HEK293 (cell line): Measurements from ENCODE around the gene LGALS7.

Experiments used
- ELK4 ChIP-seq: IDR thresholded peaks from 2 replicates; pipeline ENCODE4 v1.6.1; 2011; ENCODE audit warnings: mild to moderate bottlenecking, low read depth, low read length, borderline replicate concordance
- GLI4 ChIP-seq: fragments of 450-650 bp; formaldehyde crosslinking; IDR thresholded peaks from 2 replicates; pipeline ENCODE4 v1.5.1; 2016; ENCODE audit warnings: missing biosample characterization, missing genetic modification characterization
- KLF7 ChIP-seq: fragments of 450-650 bp; formaldehyde crosslinking; IDR thresholded peaks from 2 replicates; pipeline ENCODE4 v1.5.1; 2016; ENCODE audit warnings: missing biosample characterization, missing genetic modification characterization, borderline replicate concordance
- PRDM1 ChIP-seq: fragments of 450-650 bp; formaldehyde crosslinking; IDR thresholded peaks from 2 replicates; pipeline ENCODE4; 2016; ENCODE audit warnings: missing biosample characterization, missing genetic modification characterization
- ZNF23 ChIP-seq: fragments of 450-650 bp; formaldehyde crosslinking; IDR thresholded peaks from 2 replicates; pipeline ENCODE4 v1.5.1; 2016; ENCODE audit warnings: missing biosample characterization, missing genetic modification characterization, borderline replicate concordance
- ZNF302 ChIP-seq: fragments of 450-650 bp; formaldehyde crosslinking; IDR thresholded peaks from 2 replicates; pipeline ENCODE4 v1.5.1; 2016; ENCODE audit warnings: missing biosample characterization, missing genetic modification characterization, low read depth
- ZNF404 ChIP-seq: fragments of 450-650 bp; formaldehyde crosslinking; IDR thresholded peaks from 2 replicates; pipeline ENCODE4 v1.5.1; 2017; ENCODE audit warnings: missing biosample characterization, missing genetic modification characterization
- ZNF791 ChIP-seq: fragments of 450-650 bp; formaldehyde crosslinking; IDR thresholded peaks from 2 replicates; pipeline ENCODE4 v1.5.1; 2016; ENCODE audit warnings: missing biosample characterization, missing genetic modification characterization
- TF ChIP-seq, protein P1 (sequence below): fragments of 450-650 bp; formaldehyde crosslinking; IDR thresholded peaks from 2 replicates; pipeline ENCODE4 v1.5.1; 2016; ENCODE audit warnings: missing biosample characterization, missing genetic modification characterization
- TF ChIP-seq, protein P2 (sequence below): fragments of 450-650 bp; formaldehyde crosslinking; IDR thresholded peaks from 2 replicates; pipeline ENCODE4 v1.5.1; 2016; ENCODE audit warnings: missing biosample characterization, missing genetic modification characterization, borderline replicate concordance
- TF ChIP-seq, protein P3 (sequence below): fragments of 450-650 bp; formaldehyde crosslinking; IDR thresholded peaks from 2 replicates; pipeline ENCODE4 v1.5.1; 2016; ENCODE audit warnings: missing biosample characterization, missing genetic modification characterization
- TF ChIP-seq, protein P4 (sequence below): fragments of 450-650 bp; formaldehyde crosslinking; IDR thresholded peaks from 2 replicates; pipeline ENCODE4 v1.5.1; 2016; ENCODE audit warnings: missing biosample characterization, missing genetic modification characterization

- TF ChIP-seq, protein P1, sequence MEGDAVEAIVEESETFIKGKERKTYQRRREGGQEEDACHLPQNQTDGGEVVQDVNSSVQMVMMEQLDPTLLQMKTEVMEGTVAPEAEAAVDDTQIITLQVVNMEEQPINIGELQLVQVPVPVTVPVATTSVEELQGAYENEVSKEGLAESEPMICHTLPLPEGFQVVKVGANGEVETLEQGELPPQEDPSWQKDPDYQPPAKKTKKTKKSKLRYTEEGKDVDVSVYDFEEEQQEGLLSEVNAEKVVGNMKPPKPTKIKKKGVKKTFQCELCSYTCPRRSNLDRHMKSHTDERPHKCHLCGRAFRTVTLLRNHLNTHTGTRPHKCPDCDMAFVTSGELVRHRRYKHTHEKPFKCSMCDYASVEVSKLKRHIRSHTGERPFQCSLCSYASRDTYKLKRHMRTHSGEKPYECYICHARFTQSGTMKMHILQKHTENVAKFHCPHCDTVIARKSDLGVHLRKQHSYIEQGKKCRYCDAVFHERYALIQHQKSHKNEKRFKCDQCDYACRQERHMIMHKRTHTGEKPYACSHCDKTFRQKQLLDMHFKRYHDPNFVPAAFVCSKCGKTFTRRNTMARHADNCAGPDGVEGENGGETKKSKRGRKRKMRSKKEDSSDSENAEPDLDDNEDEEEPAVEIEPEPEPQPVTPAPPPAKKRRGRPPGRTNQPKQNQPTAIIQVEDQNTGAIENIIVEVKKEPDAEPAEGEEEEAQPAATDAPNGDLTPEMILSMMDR: no peak
- TF ChIP-seq KLF7 (tag by site-specific recombination): no peak
- TF ChIP-seq ZNF791: no peak
- no peak for TF ChIP-seq ELK4
- TF ChIP-seq, protein P2, sequence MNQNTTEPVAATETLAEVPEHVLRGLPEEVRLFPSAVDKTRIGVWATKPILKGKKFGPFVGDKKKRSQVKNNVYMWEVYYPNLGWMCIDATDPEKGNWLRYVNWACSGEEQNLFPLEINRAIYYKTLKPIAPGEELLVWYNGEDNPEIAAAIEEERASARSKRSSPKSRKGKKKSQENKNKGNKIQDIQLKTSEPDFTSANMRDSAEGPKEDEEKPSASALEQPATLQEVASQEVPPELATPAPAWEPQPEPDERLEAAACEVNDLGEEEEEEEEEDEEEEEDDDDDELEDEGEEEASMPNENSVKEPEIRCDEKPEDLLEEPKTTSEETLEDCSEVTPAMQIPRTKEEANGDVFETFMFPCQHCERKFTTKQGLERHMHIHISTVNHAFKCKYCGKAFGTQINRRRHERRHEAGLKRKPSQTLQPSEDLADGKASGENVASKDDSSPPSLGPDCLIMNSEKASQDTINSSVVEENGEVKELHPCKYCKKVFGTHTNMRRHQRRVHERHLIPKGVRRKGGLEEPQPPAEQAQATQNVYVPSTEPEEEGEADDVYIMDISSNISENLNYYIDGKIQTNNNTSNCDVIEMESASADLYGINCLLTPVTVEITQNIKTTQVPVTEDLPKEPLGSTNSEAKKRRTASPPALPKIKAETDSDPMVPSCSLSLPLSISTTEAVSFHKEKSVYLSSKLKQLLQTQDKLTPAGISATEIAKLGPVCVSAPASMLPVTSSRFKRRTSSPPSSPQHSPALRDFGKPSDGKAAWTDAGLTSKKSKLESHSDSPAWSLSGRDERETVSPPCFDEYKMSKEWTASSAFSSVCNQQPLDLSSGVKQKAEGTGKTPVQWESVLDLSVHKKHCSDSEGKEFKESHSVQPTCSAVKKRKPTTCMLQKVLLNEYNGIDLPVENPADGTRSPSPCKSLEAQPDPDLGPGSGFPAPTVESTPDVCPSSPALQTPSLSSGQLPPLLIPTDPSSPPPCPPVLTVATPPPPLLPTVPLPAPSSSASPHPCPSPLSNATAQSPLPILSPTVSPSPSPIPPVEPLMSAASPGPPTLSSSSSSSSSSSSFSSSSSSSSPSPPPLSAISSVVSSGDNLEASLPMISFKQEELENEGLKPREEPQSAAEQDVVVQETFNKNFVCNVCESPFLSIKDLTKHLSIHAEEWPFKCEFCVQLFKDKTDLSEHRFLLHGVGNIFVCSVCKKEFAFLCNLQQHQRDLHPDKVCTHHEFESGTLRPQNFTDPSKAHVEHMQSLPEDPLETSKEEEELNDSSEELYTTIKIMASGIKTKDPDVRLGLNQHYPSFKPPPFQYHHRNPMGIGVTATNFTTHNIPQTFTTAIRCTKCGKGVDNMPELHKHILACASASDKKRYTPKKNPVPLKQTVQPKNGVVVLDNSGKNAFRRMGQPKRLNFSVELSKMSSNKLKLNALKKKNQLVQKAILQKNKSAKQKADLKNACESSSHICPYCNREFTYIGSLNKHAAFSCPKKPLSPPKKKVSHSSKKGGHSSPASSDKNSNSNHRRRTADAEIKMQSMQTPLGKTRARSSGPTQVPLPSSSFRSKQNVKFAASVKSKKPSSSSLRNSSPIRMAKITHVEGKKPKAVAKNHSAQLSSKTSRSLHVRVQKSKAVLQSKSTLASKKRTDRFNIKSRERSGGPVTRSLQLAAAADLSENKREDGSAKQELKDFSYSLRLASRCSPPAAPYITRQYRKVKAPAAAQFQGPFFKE (tag by site-specific recombination): no peak
- TF ChIP-seq, protein P3, sequence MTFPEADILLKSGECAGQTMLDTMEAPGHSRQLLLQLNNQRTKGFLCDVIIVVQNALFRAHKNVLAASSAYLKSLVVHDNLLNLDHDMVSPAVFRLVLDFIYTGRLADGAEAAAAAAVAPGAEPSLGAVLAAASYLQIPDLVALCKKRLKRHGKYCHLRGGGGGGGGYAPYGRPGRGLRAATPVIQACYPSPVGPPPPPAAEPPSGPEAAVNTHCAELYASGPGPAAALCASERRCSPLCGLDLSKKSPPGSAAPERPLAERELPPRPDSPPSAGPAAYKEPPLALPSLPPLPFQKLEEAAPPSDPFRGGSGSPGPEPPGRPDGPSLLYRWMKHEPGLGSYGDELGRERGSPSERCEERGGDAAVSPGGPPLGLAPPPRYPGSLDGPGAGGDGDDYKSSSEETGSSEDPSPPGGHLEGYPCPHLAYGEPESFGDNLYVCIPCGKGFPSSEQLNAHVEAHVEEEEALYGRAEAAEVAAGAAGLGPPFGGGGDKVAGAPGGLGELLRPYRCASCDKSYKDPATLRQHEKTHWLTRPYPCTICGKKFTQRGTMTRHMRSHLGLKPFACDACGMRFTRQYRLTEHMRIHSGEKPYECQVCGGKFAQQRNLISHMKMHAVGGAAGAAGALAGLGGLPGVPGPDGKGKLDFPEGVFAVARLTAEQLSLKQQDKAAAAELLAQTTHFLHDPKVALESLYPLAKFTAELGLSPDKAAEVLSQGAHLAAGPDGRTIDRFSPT (tag by site-specific recombination): no peak
- TF ChIP-seq PRDM1 (tag by site-specific recombination): no peak
- no peak for TF ChIP-seq ZNF404 (tag by site-specific recombination)
- TF ChIP-seq GLI4 (tag by site-specific recombination): no peak
- TF ChIP-seq, protein P4, sequence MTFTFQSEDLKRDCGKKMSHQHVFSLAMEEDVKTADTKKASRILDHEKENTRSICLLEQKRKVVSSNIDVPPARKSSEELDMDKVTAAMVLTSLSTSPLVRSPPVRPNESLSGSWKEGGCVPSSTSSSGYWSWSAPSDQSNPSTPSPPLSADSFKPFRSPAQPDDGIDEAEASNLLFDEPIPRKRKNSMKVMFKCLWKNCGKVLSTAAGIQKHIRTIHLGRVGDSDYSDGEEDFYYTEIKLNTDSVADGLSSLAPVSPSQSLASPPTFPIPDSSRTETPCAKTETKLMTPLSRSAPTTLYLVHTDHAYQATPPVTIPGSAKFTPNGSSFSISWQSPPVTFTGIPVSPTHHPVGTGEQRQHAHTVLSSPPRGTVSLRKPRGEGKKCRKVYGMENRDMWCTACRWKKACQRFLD: no peak
- no peak for TF ChIP-seq ZNF302 (tag by site-specific recombination)
- no peak for TF ChIP-seq ZNF23 (tag by site-specific recombination)
Measured at GRCh38 chr19:38741670-38742069, 31.6 kb downstream of the LGALS7 start.
